Measurements from ENCODE around the gene ANKZF1. TPM values are rescaled to one million over a fixed set of nuclear protein-coding genes. Genes with fewer than 3 reads are reported as not detected.

The ANKZF1 gene
- total and polyA plus RNA-seq, 2 of the 8 experiments (the other 6 are each of a cell fraction or from before 2014, with no cell fraction given), result 32.5 to 50.1 TPM

DNA sequence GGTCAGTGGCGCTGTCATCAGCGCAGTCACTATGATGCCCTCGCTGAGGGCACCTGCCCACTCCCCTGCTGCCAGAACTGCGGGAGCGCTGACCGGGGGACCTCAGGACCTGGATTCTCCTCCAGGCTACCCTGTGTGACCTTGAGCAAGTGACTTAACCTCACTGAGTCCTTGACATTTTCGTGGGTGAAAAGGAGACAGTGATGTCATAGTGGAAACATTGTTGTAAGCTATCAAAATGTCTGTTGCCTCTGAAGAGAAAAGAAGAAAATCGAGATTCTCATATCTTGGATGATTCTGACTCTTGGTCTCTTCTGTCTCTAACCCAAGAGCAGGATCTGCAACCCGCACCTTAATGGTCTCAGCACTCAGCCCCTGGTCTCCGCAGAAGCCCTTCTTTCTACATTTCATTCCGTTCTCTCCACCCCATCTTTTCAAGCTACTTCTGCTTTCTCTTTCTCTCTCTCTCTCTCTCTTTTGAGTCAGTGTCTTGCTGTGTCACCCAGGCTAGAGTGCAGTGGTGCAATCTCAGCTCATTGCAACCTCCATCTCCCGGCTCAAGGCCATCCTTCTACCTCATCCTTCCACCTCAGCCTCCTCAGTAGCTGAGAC, 25.1 kb downstream of the ANKZF1 start:
- Histone ChIP-seq H3K4me3 (ENCODE audit: extremely low read depth in 1 of 4, insufficient read depth in 2 of 4, low read depth in 3 of 4, low read length in 4 of 4) (peak overlapping the region in 3 of 4 experiments; percentile 9 to 64 (median 62); a peak in 6 of 8 replicates), H4K5ac (ENCODE audit: insufficient read length, low read depth, low read length) (no peak overlapping the region), H2BK15ac (ENCODE audit: low read length) (no peak overlapping the region), H3K9me3 (ENCODE audit: insufficient read depth in 2 of 2, low read depth in 1 of 2, low read length in 1 of 2) (no peaks in the 10 kb centered on the region), H4K91ac (replicated peaks; ENCODE audit: insufficient read length, low read length) (no peak overlapping the region), H2AK5ac (ENCODE audit: low read depth, low read length) (no peak overlapping the region), H3K56ac (replicated peaks; ENCODE audit: insufficient read length, low read depth, low read length) (no peak overlapping the region), H3K79me1 (ENCODE audit: low read depth, low read length) (peaks cover 2% of the 10 kb centered on the region; the same call in 1 of the 2 replicates), H3K23me2 (ENCODE audit: low read depth, low read length) (peaks cover 17% of the 10 kb centered on the region), H3K14ac (ENCODE audit: insufficient read length) (no peak overlapping the region), H3K23ac (ENCODE audit: insufficient read length) (no peak overlapping the region), H3K4me2 (ENCODE audit: insufficient read depth in 1 of 2, low read depth in 2 of 2, low read length in 2 of 2) (peak overlapping the region; percentile 85 to 92), H3K4ac (replicated peaks; ENCODE audit: insufficient read length, low read depth, low read length) (no peak overlapping the region), H3K27me3 (replicated peaks in 1 of 4; ENCODE audit: control insufficient read depth in 3 of 4, extremely low read depth in 1 of 4, insufficient read depth in 3 of 4, low read length in 3 of 4) (peaks cover 16 to 43% (median 36%) of the 10 kb centered on the region in 4 experiments), H4K8ac (ENCODE audit: extremely low read depth, insufficient read depth, low read length) (no peak overlapping the region), H3K18ac (ENCODE audit: extremely low read depth, low read length) (no peak overlapping the region), H3K27ac (ENCODE audit: low read depth, low read length) (no peak overlapping the region), H3K4me1 (replicated peaks in 1 of 4; ENCODE audit: control insufficient read depth in 3 of 4, insufficient read depth in 4 of 4, low read length in 3 of 4) (peaks cover 5 to 12% (median 9%) of the 10 kb centered on the region in 4 experiments), H2BK5ac (ENCODE audit: low read depth, low read length) (no peak overlapping the region), H3K79me2 (ENCODE audit: control insufficient read depth in 1 of 2, insufficient read depth in 2 of 2, low read length in 2 of 2) (no peaks in the 10 kb centered on the region), H4K20me1 (replicated peaks in 1 of 2; ENCODE audit: control insufficient read depth in 1 of 2, insufficient read depth in 2 of 2, low read length in 2 of 2) (peaks cover 0 to 2% of the 10 kb centered on the region in 2 experiments), H2BK120ac (replicated peaks; ENCODE audit: low read depth, low read length) (no peak overlapping the region), H3K9ac (replicated peaks in 1 of 4; ENCODE audit: extremely low read depth in 1 of 4, low read depth in 3 of 4, low read length in 3 of 4) (no peak overlapping the region), H2BK12ac (ENCODE audit: low read depth, low read length) (no peak overlapping the region), H2AFZ (ENCODE audit: low read length) (no peak overlapping the region), H3K36me3 (ENCODE audit: control insufficient read depth in 2 of 4, insufficient read depth in 4 of 4, low read length in 3 of 4) (peaks cover 0 to 8% (median 3%) of the 10 kb centered on the region in 4 experiments; a peak in 4 of 8 replicates), H2BK20ac (ENCODE audit: low read length) (no peak overlapping the region)
- 38% methylated on average over 12 of the region's 12 CpGs; no CpG with 5 or more reads in 1 of the 2 experiments for WGBS, 2 experiments (ENCODE audit: extremely low coverage in 1 of 2, insufficient coverage in 1 of 2, insufficient read length in 1 of 2, insufficient replicate concordance in 2 of 2, low coverage in 1 of 2, low lambda C conversion rate in 2 of 2, missing lambda C conversion rate in 1 of 2)
- TF ChIP-seq, protein P1, sequence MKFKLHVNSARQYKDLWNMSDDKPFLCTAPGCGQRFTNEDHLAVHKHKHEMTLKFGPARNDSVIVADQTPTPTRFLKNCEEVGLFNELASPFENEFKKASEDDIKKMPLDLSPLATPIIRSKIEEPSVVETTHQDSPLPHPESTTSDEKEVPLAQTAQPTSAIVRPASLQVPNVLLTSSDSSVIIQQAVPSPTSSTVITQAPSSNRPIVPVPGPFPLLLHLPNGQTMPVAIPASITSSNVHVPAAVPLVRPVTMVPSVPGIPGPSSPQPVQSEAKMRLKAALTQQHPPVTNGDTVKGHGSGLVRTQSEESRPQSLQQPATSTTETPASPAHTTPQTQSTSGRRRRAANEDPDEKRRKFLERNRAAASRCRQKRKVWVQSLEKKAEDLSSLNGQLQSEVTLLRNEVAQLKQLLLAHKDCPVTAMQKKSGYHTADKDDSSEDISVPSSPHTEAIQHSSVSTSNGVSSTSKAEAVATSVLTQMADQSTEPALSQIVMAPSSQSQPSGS (IDR thresholded peaks at IDR 0.05; ENCODE audit: low read length), result no peak
- TF ChIP-seq SUZ12 (IDR thresholded peaks at IDR 0.05; ENCODE audit: low read length) (peak; percentile 68; the same call in 1 of the 2 replicates), SIN3A (conservative IDR thresholded peaks at IDR 0.05 in 1 of 2, IDR thresholded peaks at IDR 0.05 in 1 of 2; ENCODE audit: low read depth in 1 of 2, low read length in 2 of 2) (no peak), RNF2 (IDR thresholded peaks at IDR 0.05; ENCODE audit: borderline replicate concordance, low read depth, low read length, missing control alignments, poor library complexity, severe bottlenecking) (peak; percentile 16), EZH2 (IDR thresholded peaks at IDR 0.05; ENCODE audit: low read depth, low read length, severe bottlenecking) (peak; percentile 41)
- TF ChIP-seq, protein P2, sequence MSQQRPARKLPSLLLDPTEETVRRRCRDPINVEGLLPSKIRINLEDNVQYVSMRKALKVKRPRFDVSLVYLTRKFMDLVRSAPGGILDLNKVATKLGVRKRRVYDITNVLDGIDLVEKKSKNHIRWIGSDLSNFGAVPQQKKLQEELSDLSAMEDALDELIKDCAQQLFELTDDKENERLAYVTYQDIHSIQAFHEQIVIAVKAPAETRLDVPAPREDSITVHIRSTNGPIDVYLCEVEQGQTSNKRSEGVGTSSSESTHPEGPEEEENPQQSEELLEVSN (IDR thresholded peaks at IDR 0.05), result no peak
- no peak for FAIRE-seq
- no peak for DNase-seq (ENCODE audit: low read depth in 1 of 2, low spot score in 2 of 2)
- CTCF ChIA-PET (ENCODE audit: partially characterized antibody), result interaction anchor here (0.8 to 5.8 kb wide), 8 partner anchors 10 to 255 kb away, joined by 3 to 40 read pairs (median 4); partner anchors contain the start of genes DNAJB2, GLB1L and STK16
- POLR2A ChIA-PET (ENCODE audit: partially characterized antibody), result interaction anchor here (0.6 to 14.9 kb wide), 11 partner anchors 9 to 195 kb away, joined by 3 to 190 read pairs (median 6); partner anchors contain the start of genes ABCB6, ANKZF1, ATG9A and DNAJB2
